Astrocyte of the cerebellum (primary cell): ENCODE measurements around the gene SLC25A24.

Experiments
- DNase-seq: peaks from one replicate; pipeline ENCODE4 v3.0.0-alpha.2; 2011; ENCODE audit warnings: low read depth
- H3K4me3 ChIP-seq: 2 replicates; pipeline ENCODE4 v1.5.1; 2011; ENCODE audit warnings: mild to moderate bottlenecking, low read depth, low read length, moderate library complexity
- CTCF ChIP-seq: IDR thresholded peaks from 2 replicates; pipeline ENCODE4 v1.5.1; 2012; ENCODE audit warnings: low read length, low read depth, moderate library complexity, mild to moderate bottlenecking; ENCODE audit errors: missing control alignments
- in situ Hi-C: cut with HindIII; loops from 2 replicates; pipeline ENCODE4 v1.10.0; 2017; ENCODE audit warnings: low sequenced_read_pairs

The SLC25A24 gene

GRCh38 chr1:108117945-108118902 lies 81.9 kb downstream of the SLC25A24 start:
- DNase-seq = peak; percentile 59
- in situ Hi-C loops = no loop called here
- no peak for TF ChIP-seq CTCF
- H3K4me3 ChIP-seq = no peak overlapping the region

GRCh38 chr1:108117237-108117636 lies 82.9 kb downstream of the SLC25A24 start:
- DNase-seq = no peak
- TF ChIP-seq CTCF = no peak
- no peak overlapping the region for H3K4me3 ChIP-seq
- in situ Hi-C loops = no loop called here

- no peak for DNase-seq
- in situ Hi-C loops = no loop called here
- no peak for TF ChIP-seq CTCF
- H3K4me3 ChIP-seq = no peak overlapping the region
These were observed 86.0 kb downstream of the SLC25A24 start for GRCh38 chr1:108114033-108114599.

GRCh38 chr1:108113496-108113895 lies 86.6 kb downstream of the SLC25A24 start:
- H3K4me3 ChIP-seq = no peak overlapping the region
- no peak for DNase-seq
- no peak for TF ChIP-seq CTCF
- in situ Hi-C loops = no loop called here

- no peak overlapping the region for H3K4me3 ChIP-seq
- in situ Hi-C loops = no loop called here
- TF ChIP-seq CTCF = no peak
- no peak for DNase-seq
These were observed 90.7 kb downstream of the SLC25A24 start for GRCh38 chr1:108109295-108109973.

GRCh38 chr1:108108119-108108518 lies 92.0 kb downstream of the SLC25A24 start:
- in situ Hi-C loops = no loop called here

More at GRCh38 chr1:108108119-108108518, 92.0 kb downstream of the SLC25A24 start:
- no peak for DNase-seq
- TF ChIP-seq CTCF = no peak
- H3K4me3 ChIP-seq = no peak overlapping the region
